HG03575 (cell line): ENCODE data around the gene HPSE.
"Not testable (repeated sequence)": the region's sequence is repeated elsewhere in the genome, so short reads cannot be mapped to it uniquely, and the experiment has no call there.

Source experiments
- ATAC-seq: cut with Tn5 transposase; IDR thresholded peaks from one replicate; pipeline ENCODE4 v1.9.1; 2021; ENCODE audit not compliant: unreplicated experiment, insufficient number of reproducible peaks, low FRiP score; ENCODE audit errors: extremely low read depth

The HPSE gene

DNA sequence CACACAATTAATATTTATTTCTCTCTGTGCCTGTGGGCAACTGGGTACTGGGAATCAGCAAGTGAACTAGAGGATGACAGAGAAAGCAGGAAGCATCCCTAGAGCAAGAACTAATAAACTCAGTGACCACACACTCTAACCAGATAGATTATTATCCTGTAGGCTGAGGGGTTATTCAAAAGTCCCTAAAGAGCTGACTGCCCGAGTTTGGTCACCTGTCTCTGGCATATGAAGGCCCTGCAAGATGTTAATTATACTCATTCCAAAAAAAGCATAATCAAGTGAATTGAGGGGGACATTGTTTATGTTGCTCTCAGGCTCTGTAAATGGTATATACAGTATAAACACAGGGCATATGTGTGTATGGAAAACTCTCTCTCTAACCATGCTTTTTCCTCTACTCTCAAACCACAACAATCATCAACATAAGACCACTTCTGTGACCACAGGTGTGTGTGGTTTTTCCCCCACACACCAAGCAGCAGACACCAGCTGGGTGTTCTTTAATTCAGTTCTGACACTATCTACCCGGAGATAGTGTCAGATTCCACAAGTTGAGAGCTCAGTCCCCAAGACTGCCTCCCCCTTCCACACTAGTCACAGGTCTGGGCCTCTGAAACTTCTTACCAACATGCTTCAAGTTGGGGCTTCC lies 6.2 kb upstream of the HPSE start:
- ATAC-seq, result peak; percentile 45

DNA sequence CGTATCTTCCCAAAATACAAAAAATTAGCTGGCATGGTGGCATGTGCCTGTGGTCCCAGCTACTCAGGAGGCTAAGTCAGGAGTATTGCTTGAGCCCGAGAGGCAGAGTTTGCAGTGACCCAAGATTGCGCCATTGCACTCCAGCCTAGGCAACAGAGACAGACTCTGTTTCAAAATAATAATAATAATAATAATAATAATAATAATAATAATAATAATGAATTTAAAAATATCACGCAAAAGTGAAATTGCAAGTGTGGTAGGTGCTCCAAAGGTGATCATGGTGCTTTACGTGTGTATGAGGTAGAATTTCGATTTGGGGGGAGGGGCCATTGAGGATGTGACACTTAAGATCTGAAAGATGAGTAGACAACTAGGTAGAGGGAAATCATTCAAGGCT lies 4.9 kb upstream of the HPSE start:
- ATAC-seq, result no peak

DNA sequence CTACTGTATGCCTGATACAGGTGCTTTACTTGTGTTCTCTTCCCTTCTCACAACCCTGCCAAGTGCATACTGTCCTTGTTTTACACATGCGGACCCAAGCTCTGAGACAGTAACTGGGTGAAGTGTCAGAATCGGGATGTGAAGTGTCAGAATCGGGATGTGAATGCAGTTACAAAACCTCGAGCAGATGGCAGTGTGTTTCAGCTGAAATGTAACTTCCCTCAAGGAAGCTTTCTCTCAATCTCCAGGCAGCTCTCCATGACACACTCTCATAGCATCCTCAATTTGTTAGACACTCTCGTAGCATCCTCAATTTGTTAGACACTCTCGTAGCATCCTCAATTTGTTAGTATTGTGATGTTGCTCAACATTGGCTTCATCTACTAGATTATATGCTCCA lies 1.1 kb upstream of the HPSE start:
- ATAC-seq, result no peak

DNA sequence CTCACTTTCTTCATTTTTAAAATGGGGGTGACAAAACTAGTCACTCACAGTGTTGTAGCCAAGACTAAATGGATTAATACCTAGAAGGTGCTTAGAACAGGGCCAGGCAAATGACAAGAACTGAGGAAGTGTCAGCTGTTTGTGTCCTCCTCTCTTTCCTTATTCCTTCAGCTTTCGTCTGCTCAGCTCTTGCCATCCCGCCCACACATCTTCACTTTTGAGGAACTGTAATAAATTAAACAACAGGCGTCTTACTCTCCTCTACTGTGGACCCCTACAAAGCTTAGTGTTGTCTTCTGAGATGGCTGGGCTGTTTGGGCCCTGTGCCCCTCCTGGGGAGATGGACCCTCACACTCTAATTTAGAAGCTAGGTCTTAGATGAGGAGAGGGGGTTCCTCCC lies 2.7 kb downstream of the HPSE start:
- ATAC-seq, result no peak

DNA sequence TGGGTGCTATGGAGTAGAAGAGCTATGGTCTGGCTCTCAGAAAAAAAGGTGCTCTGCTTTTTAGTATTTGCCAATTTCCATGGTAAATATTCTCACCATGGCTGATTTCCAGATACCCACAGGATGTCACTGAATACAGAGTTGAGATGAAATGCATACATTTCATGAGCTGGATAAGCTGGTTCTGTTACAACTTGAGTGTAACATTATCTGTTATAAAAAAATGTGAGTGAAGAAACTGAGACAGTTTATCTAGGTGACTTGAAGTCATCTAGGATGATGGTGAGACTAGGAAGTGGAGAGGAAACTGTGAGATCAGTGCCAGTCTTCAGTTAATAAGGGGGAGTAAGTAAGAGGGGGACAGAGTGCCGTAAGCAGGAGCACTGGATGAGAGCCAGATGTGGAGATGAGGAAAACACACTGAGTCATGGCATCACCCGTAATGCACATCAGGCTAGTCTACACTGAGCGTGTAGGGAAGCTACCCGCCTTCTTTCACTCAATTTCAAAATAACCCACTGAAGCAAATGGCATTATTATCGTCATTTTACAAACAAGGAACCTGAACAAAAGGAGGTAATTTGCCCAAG lies 5.0 kb downstream of the HPSE start:
- ATAC-seq, result no peak

DNA sequence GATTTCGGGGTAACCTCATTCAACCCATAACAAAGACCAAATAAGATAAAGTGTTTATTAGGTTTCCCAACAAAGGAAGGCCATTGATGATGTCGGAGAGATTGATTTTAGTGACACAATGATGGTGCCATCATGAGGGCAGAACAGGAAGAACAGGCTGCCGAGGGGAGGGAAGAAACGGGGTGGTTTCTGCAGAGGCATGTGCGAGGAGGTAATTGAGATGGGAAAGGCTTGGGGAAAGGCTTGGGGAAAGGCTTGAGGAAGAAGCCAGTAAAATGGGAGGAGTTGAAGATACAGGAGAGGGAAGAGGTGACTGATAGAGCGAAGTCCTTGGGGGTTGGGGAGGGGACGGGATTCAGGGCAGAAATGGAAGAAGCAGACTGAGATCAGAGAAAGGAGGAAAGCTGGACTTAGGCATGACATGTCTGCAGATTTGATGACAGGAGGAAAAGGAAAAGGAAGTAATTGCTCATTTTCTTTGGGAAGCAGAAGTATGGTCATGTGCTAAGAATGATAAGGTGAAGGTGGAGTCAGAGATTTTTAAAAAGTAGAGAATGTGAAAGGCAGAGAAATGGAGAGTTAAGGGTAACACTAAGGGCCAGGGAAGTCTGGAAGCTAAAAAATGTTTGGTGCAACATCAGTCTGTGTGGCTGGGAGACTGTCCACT lies 6.0 kb downstream of the HPSE start:
- no peak for ATAC-seq

DNA sequence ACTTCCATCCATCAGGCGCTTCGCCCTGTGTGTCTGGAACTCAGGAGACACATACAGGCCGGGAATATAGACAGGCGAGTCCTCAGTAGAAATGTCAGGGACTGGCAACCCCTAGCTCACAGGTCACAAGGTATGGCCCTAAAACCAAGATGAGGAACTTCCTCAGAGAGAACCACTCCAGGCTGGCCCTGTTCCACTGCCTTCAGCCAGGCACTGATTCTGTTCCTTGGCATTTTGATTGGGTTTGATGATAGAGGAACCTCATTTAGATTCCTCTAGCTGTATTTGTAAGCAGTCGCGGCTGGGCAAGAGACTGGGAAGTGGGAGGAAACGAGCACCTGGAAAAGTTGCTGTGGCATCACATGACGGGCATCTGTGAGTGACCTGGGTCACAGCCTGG lies 8.1 kb downstream of the HPSE start:
- no peak for ATAC-seq

DNA sequence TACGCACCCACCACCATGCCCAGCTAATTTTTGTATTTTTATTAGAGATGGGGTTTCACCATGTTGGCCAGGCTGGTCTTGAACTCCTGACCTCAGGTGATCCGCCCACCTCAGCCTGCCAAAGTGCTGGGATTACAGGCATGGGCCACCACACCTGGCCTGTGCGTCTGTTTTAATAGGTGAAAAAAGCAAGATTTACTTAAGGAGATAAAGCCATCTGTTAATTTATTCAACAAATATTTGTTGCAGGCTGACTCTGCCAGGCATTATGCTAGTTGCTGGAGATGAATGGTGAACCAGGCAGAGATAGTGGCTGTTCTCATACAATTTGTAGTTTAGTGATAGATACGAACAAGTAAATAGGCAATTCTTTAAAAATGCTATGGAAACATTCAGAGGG lies 9.3 kb downstream of the HPSE start:
- not testable (repeated sequence) for ATAC-seq

DNA sequence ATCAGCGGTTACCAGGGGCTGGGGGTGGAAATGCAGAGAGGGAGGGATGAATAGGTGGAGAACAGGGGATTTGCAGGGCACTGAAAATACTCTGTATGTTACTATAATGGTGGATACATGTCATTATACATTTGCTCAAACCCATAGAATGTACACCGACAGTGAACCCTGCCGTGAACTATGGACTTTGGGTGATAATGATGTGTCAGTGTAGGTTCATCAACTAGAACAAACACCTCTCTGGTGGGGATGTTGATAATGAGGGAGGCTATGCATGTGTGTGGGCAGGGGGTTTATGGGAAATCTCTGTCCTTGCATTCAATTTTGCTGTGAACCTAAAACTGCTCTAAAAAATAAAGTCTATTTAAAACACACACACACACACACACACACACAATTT lies 11.5 kb downstream of the HPSE start:
- ATAC-seq, result no peak

DNA sequence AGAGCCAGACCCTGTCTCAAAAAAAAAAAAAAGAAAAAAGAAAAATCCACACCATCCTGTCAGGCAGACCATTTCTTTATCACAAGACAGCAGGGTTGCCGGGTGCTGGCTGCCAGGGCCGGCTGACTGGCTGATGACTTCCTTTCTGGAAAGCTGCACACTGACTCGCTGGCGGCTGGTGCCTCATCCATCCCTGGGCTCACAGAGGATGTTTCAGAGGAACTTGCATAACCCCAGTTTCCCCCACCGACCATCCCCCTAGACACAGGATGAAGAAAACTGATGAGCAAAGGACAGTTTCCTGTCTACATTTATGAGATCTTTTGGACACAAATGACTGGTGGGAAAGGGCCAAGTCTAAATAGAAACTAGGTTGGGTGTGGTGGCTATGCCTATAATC lies 14.1 kb downstream of the HPSE start:
- ATAC-seq, result no peak

DNA sequence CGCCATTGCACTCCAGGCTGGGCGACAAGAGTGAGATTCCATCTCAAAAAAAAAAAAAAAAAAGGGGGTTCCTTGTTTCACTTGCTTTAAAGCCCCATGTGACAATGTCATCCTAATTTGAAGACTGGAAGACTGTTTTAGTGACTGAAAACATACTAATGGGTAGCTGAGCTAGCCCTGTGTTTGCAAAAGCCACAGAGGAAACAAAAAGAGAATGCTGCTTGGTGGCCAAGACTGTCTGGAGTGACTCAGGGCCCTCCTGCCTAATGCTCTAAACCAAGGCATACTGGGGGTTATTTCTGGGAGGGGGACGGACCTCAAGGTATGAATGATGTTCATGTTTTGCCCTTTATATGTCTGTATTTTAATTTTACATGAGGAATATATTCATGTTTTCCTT lies 16.0 kb downstream of the HPSE start:
- ATAC-seq, result no peak

DNA sequence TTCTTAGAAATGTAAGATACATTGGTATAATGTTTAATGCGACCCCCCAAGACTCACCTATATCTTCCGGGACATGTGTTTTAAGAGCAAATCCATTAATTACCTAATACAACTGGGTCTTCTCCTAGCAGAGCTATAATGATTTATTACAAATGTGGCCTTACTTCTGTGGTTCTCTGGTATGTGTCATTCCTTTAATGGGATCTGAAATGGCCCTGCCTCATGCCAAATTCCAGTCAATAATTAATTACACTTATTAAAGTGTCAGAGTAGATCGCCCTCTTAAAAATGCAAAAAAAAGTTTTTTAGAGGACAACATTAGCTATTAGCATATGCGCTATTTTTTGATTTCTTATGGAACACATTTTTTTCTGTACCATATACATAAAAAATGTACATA lies 17.0 kb downstream of the HPSE start:
- no peak for ATAC-seq

DNA sequence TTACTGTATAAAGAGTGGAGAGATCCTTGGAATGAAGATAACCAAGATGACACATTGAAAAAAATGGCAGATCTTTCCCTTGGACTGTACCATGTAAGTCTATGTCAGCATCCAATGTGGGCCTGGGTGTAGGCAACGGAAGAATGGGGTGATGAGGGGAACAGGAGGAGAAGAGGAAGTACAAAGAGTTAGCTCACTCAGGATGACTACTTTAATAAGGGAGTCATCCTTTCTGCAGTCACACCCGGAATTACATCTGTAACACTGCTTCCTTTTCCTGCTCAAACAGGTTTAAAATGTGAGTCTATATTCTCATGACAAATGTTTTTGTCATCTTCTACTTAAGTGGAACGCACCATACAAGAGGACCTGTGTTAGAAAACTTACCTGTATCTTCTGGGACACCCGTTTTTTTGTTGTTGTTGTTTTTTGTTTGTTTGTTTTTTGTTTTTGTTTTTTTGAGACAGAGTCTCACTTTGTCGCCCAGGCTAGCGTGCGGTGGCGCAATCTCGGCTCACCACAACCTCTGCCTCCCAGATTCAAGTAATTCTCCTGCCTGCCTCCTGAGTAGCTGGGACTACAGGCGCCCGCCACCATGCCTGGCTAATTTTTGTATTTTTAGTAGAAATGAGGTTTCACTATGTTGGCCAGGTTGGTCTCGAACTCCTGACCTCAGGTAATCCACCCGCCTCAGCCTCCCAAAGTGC lies 18.0 kb downstream of the HPSE start:
- ATAC-seq, result no peak

DNA sequence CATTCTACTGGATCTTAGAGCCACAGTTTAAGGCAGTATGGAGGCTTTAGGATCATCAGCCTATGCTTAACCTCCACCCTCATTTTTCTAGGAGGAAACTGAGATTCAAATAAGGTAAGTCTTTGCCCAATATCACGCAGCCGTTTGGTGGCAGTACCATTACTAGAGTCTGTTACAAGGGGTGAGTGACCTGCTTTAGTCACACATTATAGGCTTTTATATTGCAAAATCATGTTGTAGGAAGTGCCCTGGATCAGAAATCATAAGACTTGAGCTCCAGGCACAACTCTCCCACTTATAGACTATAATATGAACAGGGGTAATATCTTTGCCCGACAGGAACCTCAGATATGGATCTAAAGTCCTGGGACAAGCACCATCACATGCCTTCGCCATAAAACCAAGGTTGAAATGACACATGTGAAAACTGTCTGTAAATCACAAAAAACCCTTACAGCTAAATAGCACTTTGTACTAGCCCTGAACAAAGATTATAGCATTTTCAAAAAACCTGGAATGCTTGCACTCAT lies 19.2 kb downstream of the HPSE start:
- ATAC-seq, result no peak

DNA sequence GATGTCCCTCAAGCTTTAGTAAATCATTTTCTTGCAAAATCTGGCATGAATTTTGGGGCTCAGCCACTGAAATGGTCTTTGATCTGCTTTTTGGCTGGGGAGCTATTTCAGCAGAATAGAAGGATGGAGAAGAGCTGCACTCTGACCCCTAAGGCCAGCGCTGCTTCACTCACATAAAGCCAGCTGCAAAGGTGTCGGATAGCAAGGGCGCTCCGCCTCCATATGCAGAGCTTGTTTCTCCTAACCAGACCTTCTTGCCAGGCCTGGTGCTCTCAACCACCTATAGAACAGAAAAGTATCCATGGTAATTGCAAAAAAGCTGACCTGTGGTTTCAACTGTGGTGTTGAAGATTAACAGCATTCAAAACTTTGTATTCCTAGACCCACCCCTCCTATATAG lies 26.0 kb downstream of the HPSE start:
- no peak for ATAC-seq

DNA sequence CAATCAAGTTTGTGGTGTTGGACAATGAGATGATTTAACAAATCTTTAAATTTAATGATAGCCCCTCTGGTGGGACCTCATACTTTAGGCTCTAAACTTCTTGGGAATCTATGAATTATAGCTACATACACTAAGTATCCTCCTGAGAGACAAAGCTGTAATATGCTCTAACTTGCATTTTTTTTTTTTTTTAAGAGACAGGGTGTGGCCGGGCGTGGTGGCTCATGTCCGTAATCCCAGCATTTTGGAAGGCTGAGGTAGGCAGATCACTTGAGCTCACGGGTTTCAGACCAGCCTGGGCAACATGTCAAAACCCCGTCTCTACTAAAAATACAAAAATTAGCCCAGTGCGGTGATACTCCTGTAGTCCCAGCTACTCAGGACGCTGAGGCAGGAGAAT lies 26.7 kb downstream of the HPSE start:
- ATAC-seq, result no peak

DNA sequence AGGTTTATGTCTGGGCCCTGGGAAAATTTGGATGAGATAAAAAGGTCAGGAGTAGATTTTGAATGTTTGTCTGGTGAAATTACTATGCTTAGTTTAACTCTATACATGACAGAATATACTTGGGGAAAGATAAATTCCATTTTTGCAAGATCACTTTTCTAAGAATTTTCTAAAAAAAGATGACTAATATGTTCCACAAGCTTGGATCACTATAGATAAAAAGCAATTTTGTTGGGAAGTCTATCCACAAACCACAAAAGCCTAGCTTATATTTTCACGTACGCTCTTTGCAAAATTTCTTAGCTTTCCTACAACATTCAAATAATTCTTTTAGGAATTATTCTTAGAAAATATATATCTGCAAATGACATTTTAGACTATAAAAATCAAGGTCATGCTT lies 29.5 kb downstream of the HPSE start:
- ATAC-seq, result no peak

DNA sequence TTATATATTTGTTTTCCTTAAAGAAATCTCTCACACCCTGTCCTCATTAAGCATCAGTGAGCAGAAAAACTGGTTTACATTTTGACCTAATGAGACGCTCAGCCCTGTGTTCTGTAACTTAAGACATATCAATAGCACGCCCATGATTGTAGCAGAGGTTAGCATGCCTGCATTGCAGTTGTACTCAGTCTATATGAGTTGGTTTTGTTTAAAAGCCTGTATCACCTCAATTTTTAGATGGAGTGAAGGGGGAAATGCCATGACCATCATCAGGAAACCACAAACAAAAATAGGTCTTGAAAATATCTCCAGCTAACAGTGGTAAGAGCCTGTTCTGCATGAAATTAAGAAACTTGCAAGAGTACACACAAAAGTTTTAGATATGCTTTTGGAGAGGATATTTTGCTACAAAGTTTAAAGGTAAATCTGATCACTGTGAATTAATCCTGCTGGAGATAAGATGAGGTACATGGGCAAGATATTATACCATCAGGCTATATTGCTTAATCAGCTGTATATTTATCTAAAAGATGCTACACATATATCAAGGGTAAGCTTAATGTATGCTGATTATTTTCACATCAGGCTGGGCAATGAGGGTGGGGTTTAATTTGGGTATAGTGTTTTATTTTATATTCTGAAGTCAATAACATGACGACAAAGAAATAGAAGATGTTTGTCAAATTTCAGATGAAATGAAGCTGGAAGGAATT lies 36.9 kb downstream of the HPSE start:
- no peak for ATAC-seq

DNA sequence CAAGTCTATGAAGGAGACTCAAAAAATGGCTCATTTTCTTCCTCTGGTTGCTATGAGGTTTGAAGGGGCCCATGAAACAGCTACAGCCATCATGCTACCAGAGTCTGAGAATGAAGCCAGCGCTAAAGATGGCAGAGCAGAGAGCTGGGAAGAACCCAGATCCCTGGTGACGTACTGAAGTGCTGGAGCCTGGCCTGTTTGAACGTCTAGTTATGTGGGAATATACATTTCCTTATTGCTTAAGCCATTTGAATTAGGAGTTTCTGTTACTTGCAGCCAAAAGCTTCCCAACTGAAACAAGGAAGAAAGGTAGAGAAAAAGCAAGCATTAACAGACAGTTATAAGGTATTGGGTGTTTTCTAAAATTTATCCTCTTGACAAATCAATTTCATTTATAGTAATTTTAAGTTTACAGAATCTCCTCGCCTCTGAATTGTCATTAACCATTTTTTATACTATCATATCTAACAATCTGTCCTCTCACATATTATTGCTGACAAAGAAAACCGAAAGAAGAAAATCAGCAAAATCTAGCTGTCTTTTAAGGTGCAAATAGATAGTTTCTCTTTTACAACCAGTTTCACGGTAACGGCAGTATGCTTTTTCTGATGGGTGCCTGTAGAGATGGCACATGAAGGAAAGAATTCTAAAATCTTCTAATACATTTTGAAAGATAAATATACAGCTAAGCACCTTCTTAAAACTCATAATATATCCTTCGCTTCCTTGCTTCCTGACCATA lies 41.2 kb downstream of the HPSE start:
- ATAC-seq, result no peak
